ENCODE data around the gene DMKN.

The DMKN gene

GRCh38 chr19:35529241-35530218 is 16.1 kb upstream of the DMKN start:
- Histone ChIP-seq H3K9ac (ENCODE audit: low read length) (no peak overlapping the region), H3K4ac (ENCODE audit: low read depth, low read length) (no peak overlapping the region), H3K27me3 (ENCODE audit: insufficient read depth, low read length) (peaks cover 2% of the 10 kb centered on the region), H3K4me1 (ENCODE audit: control insufficient read depth in 1 of 2, insufficient read depth in 2 of 2, low read length in 2 of 2) (peaks cover 0 to 3% of the 10 kb centered on the region in 2 experiments), H2BK12ac (ENCODE audit: low read length) (no peak overlapping the region), H2BK120ac (ENCODE audit: insufficient read depth, low read length, poor library complexity) (no peak overlapping the region), H3K79me2 (ENCODE audit: control insufficient read depth, insufficient read depth, low read length, poor library complexity) (no peaks in the 10 kb centered on the region), H3K36me3 (ENCODE audit: control insufficient read depth in 1 of 2, insufficient read depth in 2 of 2, low read length in 2 of 2) (no peaks in the 10 kb centered on the region), H3K27ac (ENCODE audit: low read depth, low read length) (no peak overlapping the region), H3K4me3 (ENCODE audit: low read depth, low read length) (no peak overlapping the region), H2AK5ac (ENCODE audit: low read length) (no peak overlapping the region), H2BK5ac (ENCODE audit: low read depth, low read length, poor library complexity) (no peak overlapping the region), H4K91ac (ENCODE audit: low read depth, low read length) (no peak overlapping the region), H3K79me1 (ENCODE audit: low read length) (no peaks in the 10 kb centered on the region), H3K18ac (ENCODE audit: low read length) (no peak overlapping the region), H3K4me2 (ENCODE audit: low read length) (no peak overlapping the region), H4K8ac (ENCODE audit: low read depth, low read length) (no peak overlapping the region), H3K14ac (ENCODE audit: low read length) (no peak overlapping the region), H2AFZ (ENCODE audit: insufficient read depth, low read length, poor library complexity) (no peak overlapping the region), H4K12ac (ENCODE audit: low read depth, low read length) (no peak overlapping the region), H3K23ac (ENCODE audit: low read length) (no peak overlapping the region), H3K9me3 (ENCODE audit: insufficient read depth, low read depth, low read length) (peaks cover 8% of the 10 kb centered on the region)
- no peak for DNase-seq
- no CpG with 5 or more reads among the region's 19 CpGs for WGBS (ENCODE audit: extremely low coverage, insufficient coverage, insufficient read length)

- no peak within 1 kb of the TSS for H2AFZ ChIP-seq (ENCODE audit: insufficient read depth, low read length, poor library complexity)
- no peaks in the 10 kb centered on the region for H3K79me2 ChIP-seq (ENCODE audit: control insufficient read depth, insufficient read depth, low read length, poor library complexity)
- DNase-seq: no peak
- WGBS (ENCODE audit: extremely low coverage, insufficient coverage, insufficient read length): no CpG with 5 or more reads among the region's 11 CpGs
- no peak within 1 kb of the TSS for H2BK5ac ChIP-seq (ENCODE audit: low read depth, low read length, poor library complexity)
- H3K14ac ChIP-seq (ENCODE audit: low read length): no peak within 1 kb of the TSS
- H3K9ac ChIP-seq (ENCODE audit: low read length): no peak within 1 kb of the TSS
- no peak within 1 kb of the TSS for H3K4me2 ChIP-seq (ENCODE audit: low read length)
- no peaks in the 10 kb centered on the region for H3K79me1 ChIP-seq (ENCODE audit: low read length)
- no peak within 1 kb of the TSS for H3K27ac ChIP-seq (ENCODE audit: low read depth, low read length)
- H2AK5ac ChIP-seq (ENCODE audit: low read length): no peak within 1 kb of the TSS
- H2BK12ac ChIP-seq (ENCODE audit: low read length): no peak within 1 kb of the TSS
- H2BK120ac ChIP-seq (ENCODE audit: insufficient read depth, low read length, poor library complexity): no peak within 1 kb of the TSS
- H4K12ac ChIP-seq (ENCODE audit: low read depth, low read length): no peak within 1 kb of the TSS
- H4K8ac ChIP-seq (ENCODE audit: low read depth, low read length): no peak within 1 kb of the TSS
- no peak within 1 kb of the TSS for H4K91ac ChIP-seq (ENCODE audit: low read depth, low read length)
- peaks cover under 1% of the 10 kb centered on the region for H3K27me3 ChIP-seq (ENCODE audit: insufficient read depth, low read length)
- no peak within 1 kb of the TSS for H3K4ac ChIP-seq (ENCODE audit: low read depth, low read length)
- no peak within 1 kb of the TSS for H3K18ac ChIP-seq (ENCODE audit: low read length)
- H3K9me3 ChIP-seq (ENCODE audit: insufficient read depth, low read depth, low read length): peaks cover 4% of the 10 kb centered on the region
- H3K4me1 ChIP-seq (ENCODE audit: control insufficient read depth in 1 of 2, insufficient read depth in 2 of 2, low read length in 2 of 2): no peaks in the 10 kb centered on the region
- H3K23ac ChIP-seq (ENCODE audit: low read length): no peak within 1 kb of the TSS
- H3K36me3 ChIP-seq (ENCODE audit: control insufficient read depth in 1 of 2, insufficient read depth in 2 of 2, low read length in 2 of 2): no peaks in the 10 kb centered on the region
- H3K4me3 ChIP-seq (ENCODE audit: low read depth, low read length): peak within 1 kb of the TSS; percentile 0
These were observed 15.0 kb upstream of the DMKN start, which contains the start of gene SBSN for GRCh38 chr19:35528218-35529038. Gene SBSN (minus strand): TSS chr19:35528311. CDS start chr19:35528281, 30 bp downstream.

DNA sequence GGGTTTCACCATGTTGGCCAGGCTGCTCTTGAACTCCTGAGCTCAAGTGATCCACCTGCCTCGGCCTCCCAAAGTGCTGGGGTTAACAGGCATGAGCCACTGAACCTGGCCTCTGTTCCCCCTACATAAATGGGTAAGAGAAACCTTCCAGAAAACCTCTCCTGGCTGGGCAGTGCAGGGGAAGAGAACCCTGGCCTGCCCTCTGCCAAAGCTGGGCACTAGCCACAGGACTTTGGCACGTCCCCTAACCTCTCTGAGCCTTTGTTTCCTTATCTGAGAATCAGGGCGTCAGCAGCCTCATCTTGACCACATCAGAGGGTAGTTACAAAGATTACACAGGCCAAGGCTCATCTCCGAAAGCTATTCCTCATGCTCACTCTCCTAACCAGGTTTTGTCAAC is 12.4 kb upstream of the DMKN start:
- Histone ChIP-seq H3K9me3 (ENCODE audit: insufficient read depth, low read depth, low read length) (peaks cover 2% of the 10 kb centered on the region), H3K14ac (ENCODE audit: low read length) (no peak overlapping the region), H3K4ac (ENCODE audit: low read depth, low read length) (no peak overlapping the region), H2AFZ (ENCODE audit: insufficient read depth, low read length, poor library complexity) (no peak overlapping the region), H3K4me3 (ENCODE audit: low read depth, low read length) (no peak overlapping the region), H3K27ac (ENCODE audit: low read depth, low read length) (no peak overlapping the region), H3K4me1 (ENCODE audit: control insufficient read depth in 1 of 2, insufficient read depth in 2 of 2, low read length in 2 of 2) (no peaks in the 10 kb centered on the region), H3K79me2 (ENCODE audit: control insufficient read depth, insufficient read depth, low read length, poor library complexity) (no peaks in the 10 kb centered on the region), H3K23ac (ENCODE audit: low read length) (no peak overlapping the region), H4K12ac (ENCODE audit: low read depth, low read length) (no peak overlapping the region), H4K8ac (ENCODE audit: low read depth, low read length) (no peak overlapping the region), H2BK5ac (ENCODE audit: low read depth, low read length, poor library complexity) (no peak overlapping the region), H3K9ac (ENCODE audit: low read length) (no peak overlapping the region), H3K36me3 (ENCODE audit: control insufficient read depth in 1 of 2, insufficient read depth in 2 of 2, low read length in 2 of 2) (no peaks in the 10 kb centered on the region), H4K91ac (ENCODE audit: low read depth, low read length) (no peak overlapping the region), H3K4me2 (ENCODE audit: low read length) (no peak overlapping the region), H2BK120ac (ENCODE audit: insufficient read depth, low read length, poor library complexity) (no peak overlapping the region), H3K27me3 (ENCODE audit: insufficient read depth, low read length) (no peaks in the 10 kb centered on the region), H3K79me1 (ENCODE audit: low read length) (no peaks in the 10 kb centered on the region), H3K18ac (ENCODE audit: low read length) (no peak overlapping the region), H2BK12ac (ENCODE audit: low read length) (no peak overlapping the region), H2AK5ac (ENCODE audit: low read length) (no peak overlapping the region)
- DNase-seq: no peak
- no CpG with 5 or more reads among the region's 4 CpGs for WGBS (ENCODE audit: extremely low coverage, insufficient coverage, insufficient read length)

DNA sequence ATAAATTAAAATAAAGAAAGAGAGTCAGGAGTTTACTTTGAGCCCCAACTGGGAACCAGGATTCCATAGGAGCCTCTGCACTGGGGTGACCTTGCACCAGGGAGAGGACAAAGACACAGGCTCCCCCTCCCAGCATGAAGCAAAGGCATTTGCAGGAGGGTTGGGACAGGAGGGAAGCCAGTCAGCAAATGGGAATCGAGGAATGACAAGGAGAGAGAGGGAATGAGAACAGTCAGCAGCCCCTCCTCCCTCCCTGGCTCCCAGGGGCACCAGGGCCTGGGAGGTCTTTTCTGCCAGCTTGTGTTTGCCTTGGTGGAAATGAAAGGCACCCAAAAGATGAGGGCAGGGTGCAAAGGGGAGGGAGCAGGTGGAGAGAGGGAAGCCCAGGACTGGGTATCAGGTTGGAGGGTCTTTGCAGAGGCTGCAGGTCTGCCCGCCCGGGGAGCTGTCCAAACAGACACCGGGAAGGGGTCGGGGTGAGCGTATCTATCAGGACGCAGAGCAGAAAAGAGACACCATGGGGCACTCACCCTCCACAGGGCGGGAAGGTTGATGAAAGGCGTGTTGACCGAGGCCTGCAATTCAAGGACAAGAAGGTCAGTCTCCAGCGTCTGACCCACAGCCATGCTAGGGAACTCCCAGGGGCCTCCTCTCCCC is 10.9 kb upstream of the DMKN start:
- H3K27me3 ChIP-seq (ENCODE audit: insufficient read depth, low read length): no peaks in the 10 kb centered on the region

More for the DNA sequence above, 10.9 kb upstream of the DMKN start:
- Histone ChIP-seq H3K4ac (ENCODE audit: low read depth, low read length) (no peak overlapping the region), H3K36me3 (ENCODE audit: control insufficient read depth in 1 of 2, insufficient read depth in 2 of 2, low read length in 2 of 2) (no peaks in the 10 kb centered on the region), H3K9me3 (ENCODE audit: insufficient read depth, low read depth, low read length) (peaks cover 2% of the 10 kb centered on the region), H4K91ac (ENCODE audit: low read depth, low read length) (no peak overlapping the region), H3K27ac (ENCODE audit: low read depth, low read length) (no peak overlapping the region), H3K4me1 (ENCODE audit: control insufficient read depth in 1 of 2, insufficient read depth in 2 of 2, low read length in 2 of 2) (no peaks in the 10 kb centered on the region), H3K9ac (ENCODE audit: low read length) (no peak overlapping the region), H2BK12ac (ENCODE audit: low read length) (no peak overlapping the region), H2AFZ (ENCODE audit: insufficient read depth, low read length, poor library complexity) (no peak overlapping the region), H2BK120ac (ENCODE audit: insufficient read depth, low read length, poor library complexity) (no peak overlapping the region), H3K79me1 (ENCODE audit: low read length) (no peaks in the 10 kb centered on the region), H3K4me2 (ENCODE audit: low read length) (no peak overlapping the region), H2AK5ac (ENCODE audit: low read length) (no peak overlapping the region), H4K12ac (ENCODE audit: low read depth, low read length) (no peak overlapping the region), H3K79me2 (ENCODE audit: control insufficient read depth, insufficient read depth, low read length, poor library complexity) (no peaks in the 10 kb centered on the region), H3K4me3 (ENCODE audit: low read depth, low read length) (no peak overlapping the region), H2BK5ac (ENCODE audit: low read depth, low read length, poor library complexity) (no peak overlapping the region), H3K14ac (ENCODE audit: low read length) (no peak overlapping the region), H3K18ac (ENCODE audit: low read length) (no peak overlapping the region), H4K8ac (ENCODE audit: low read depth, low read length) (no peak overlapping the region), H3K23ac (ENCODE audit: low read length) (no peak overlapping the region)
- no peak for DNase-seq
- no CpG with 5 or more reads among the region's 11 CpGs for WGBS (ENCODE audit: extremely low coverage, insufficient coverage, insufficient read length)
